Stimulated activated CD8-positive, alpha-beta memory T cell treated with anti-CD3 and anti-CD28 coated beads, Interleukin-4, amount 100 ng/mL, for 4 hours (primary cell): ENCODE measurements around the gene HHATL.

ENCODE experiments used
- DNase-seq, 2 donors: peaks; one replicate each; pipeline ENCODE4 v3.0.0-alpha.2; 2020; ENCODE audit warnings: low read depth in 2 of 2, low spot score in 1 of 2

HHATL gene

GRCh38 chr3:42713747-42714146 lies 11.1 kb upstream of the HHATL start:
- DNase-seq: no peak

GRCh38 chr3:42712688-42713372 lies 10.2 kb upstream of the HHATL start:
- no peak for DNase-seq

- no peak for DNase-seq
Observed at GRCh38 chr3:42712344-42712648, 9.7 kb upstream of the HHATL start.

- no peak for DNase-seq
Observed at GRCh38 chr3:42711491-42712343, 9.1 kb upstream of the HHATL start.

DNA sequence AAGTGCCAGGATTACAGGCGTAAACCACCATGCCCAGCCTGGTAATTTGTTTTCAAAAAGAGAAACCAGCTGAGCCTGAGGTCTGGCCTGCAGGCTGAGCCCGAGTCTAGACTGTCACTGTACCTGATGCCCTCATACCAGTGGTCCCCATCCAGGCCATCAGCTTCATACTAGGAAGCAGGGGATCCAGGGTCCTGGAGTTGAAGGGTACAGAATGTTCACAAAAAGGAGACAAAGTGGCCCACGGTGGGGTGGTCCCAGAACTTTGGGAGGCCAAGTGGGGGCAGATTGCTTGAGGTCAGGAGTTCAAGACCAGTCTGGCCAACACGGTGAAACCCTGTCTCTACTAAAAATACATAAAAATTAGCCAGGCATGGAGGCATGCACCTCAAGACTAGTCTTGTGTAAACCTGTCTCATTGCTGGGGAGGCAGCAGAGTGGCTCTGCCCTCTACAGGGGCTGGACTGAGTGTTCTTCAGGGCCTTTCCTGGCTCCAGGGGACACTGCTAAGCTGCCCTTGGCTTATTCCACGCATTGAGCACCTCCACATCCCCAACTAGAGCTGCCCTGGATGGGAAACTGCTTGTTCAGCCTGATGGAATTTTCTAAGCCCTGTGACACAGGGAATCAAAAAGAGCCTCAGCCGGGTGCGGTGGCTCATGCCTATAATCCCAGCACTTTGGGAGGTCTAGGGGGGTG lies 7.9 kb upstream of the HHATL start:
- DNase-seq: no peak

GRCh38 chr3:42709621-42710020 lies 7.0 kb upstream of the HHATL start:
- DNase-seq: no peak

GRCh38 chr3:42708611-42709151 lies 6.1 kb upstream of the HHATL start:
- no peak for DNase-seq

DNA sequence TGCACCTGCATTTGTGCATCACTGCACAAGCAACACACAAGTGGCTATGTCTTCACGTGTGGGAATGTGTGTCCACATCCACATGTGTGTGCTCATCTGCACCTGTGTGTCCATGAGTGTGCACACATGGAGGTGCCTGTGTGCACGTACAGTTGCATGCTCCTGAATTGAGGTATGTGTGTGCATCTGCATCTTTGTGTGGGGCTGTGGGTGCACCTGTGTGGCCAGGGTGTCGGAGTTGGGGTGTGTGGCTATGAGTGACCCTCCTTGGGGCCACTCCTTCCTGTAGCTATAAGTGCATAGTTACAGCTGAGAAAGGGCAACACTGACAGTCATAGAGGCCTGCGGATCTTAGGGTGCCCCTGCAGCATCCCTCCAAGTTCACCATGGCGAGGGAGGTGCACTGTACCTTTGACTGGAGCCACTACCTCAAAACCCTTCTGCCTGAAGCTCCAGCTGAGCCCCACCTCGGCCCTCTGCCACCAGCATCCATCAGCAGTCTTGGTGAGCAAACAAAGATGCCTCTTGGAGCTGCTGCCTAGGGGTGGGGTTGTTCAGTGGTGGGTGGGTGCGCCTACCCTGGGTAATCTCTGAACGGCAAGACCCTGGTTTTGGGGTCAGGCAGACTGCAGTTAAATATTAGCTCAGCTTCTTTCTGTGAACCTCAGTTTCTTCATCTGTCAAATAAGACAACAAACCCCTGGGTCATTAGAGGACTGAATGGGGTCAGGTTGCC lies 5.2 kb upstream of the HHATL start:
- DNase-seq: no peak

DNA sequence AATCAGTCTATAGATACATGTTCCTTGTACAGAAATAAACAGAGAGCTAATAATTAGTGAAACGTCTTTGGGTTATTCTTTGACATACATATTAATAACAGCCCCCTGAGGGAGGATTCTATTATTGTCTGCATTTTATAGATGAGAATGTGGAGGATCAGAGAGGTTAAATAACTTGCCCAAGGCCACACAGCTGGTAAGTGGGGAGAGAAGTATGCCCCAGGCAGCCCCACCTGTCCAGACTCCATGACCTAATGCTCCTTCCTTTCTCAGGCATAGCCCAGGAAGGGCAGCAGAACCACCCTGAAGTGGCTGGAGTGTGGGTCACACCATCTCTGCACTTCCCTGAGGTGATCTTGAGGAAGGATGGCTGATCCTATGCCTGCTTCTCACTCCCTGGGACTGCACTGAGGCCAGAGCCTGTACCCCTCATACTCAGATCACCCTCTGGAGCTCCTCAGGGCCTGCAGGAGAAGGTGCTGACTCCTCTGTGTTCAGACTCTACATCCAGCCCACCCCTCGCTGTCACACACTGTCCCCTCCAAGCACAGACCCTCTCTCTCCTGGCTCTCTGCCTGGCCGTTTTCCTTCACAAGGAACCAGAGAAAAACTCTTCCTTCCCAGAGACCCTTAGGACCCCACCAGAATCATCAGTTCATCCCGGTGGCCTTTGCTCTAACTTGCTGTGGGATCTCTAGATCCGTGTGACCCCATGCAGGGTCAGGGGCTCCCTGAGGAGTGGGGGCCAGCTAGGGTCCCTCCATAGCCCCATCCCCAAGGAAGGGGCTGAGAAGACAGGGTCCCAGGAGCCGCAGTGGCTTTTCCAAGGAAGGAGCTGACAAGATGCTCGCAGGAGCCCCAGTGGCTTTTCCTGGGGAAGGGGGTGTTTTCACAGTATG lies 4.4 kb upstream of the HHATL start:
- no peak for DNase-seq

DNA sequence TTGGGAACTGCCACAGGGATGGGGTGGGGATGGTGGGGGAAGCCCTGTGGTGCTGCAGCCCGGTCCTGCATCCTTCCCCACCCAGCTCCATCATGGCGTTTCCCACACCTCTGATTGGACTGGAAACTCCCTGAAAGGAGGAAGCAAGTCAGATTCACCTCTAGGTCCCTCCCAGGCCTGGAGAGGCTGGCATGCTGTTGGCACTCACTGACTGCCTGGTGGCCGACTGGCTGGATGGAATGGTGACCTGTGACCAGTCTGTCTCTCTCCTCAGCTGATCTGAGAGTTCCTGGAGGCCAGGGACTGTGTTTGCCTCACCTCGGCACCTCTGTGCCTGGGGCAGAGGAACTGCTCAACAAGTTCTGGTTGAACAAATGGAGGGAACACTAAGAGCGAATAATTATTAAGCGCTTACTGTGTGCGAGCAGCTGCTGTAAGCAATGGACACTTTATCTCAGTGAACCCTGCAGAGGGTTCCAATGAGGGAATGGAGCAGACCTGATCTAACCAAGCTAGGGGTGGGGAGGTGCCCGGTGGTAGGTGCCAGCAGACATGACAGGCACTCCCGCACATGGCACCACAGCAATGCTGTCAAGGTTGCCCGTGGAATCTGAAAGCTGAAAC lies 3.5 kb upstream of the HHATL start:
- no peak for DNase-seq

GRCh38 chr3:42705058-42705767 lies 2.6 kb upstream of the HHATL start:
- DNase-seq: no peak

- DNase-seq: no peak
Observed at GRCh38 chr3:42704136-42704841, 1.7 kb upstream of the HHATL start.

DNA sequence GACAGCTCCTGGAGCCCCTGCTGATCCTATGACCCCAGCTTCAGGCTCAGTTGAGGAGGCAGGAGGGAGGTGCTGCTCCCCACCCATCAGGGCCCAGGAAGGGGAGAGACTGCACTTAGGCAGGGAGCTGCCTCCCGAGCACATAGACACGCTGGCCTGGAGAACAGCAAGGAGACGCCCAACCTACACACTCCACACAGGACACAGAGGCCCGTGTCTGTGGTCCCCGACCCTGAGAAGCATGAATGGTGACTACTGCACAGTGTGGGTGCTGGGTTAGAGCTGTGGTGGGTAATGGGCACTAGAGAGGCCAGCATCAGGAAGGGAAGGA lies 1.1 kb upstream of the HHATL start:
- DNase-seq: no peak

- no peak for DNase-seq
Observed at GRCh38 chr3:42702982-42703694, 540 bp upstream of the HHATL start.

DNA sequence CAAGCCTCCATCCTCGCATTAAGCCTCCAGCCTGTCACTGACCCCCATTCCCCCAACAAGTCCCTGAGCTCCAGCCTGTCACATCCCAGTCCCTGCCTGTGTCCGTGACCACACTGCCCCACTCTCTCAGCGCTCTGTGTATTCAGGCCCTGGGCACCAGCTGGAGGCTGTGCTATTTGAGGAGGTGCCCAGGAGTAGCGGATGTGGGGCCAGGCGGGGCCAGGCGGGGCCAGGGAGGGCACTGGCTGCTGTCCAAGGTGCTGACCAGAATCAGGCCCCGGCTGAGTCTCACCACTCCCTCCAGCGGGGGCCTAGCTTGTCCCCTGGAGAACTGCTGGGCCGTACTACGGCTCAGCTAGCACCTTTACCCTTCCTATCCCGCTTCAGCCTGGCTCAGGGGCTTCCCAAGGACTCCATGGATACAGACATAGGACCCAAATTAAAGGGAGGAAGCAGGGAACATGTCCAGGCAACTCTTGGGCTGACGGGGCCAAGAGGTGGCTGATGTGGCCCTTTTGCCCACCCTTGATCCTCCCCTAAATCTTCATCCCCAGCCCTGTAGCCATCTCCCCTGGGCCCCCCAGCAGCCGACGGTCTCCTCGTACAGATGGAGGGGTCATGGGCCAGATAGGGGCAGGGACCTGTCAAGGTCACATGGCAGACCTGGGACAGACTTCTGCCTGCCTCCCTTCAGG lies 1.1 kb downstream of the HHATL start:
- no peak for DNase-seq

DNA sequence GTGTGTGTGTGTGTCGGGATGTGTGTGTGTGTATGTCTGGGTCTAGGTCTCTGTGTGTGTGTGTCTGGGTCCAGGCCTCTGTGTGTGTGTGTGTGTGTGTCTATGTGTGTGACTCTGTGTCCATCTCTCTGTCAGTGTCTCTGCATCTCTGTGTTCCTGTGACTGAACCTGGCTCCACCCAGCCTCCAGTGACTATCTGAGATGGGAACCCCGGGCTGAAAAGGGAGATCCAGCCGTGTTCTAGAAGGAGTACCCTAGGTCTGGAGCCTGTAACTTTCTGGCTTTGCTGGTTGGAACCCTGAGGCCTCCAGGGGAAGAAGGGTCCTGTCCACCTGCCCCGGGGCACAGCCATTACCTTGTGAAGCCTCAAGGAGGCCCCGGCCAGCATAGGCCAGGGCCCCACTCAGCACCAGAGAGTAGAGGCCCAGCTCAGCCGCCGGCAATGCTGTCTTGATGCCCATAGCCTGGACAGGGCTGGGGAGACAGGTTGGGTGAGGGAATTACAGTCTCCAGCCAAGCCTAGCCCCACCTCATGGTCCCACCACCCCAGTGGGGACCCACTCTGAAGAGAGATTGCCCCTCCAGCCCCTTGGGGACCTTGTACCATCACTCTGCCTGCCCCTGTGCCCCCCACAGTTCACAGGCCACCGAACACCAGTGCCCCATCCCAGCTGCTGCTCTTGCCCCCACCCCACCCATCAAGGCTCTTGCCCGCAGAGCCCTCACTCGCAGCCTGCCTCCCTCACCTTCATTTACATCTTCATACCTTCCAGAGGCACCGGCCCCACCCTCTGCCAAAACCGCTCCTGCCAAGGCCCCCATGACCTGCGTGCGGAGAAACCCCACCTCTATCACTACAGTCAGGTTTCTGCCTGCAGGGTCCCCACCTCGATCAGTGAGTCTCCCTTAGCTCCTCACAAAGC lies 2.0 kb downstream of the HHATL start:
- DNase-seq: no peak
